ENCODE data around the gene ADIRF. TPM values are rescaled to one million over a fixed set of nuclear protein-coding genes. Genes with fewer than 3 reads are reported as not detected.
"Not testable (repeated sequence)": the region's sequence is repeated elsewhere in the genome, so short reads cannot be mapped to it uniquely, and the experiment has no call there.

ADIRF gene
- total and polyA plus RNA-seq, 5 donors = 69.0 to 215 (median 79.3) TPM

- WGBS = 86% methylated on average over 16 of the region's 16 CpGs
- intact Hi-C loops (cut with DNase I); H3K27me3 ChIP-seq (ENCODE audit: control insufficient read depth, insufficient read depth); H3K27ac ChIP-seq (ENCODE audit: low read length); H3K9me3 ChIP-seq (ENCODE audit: control insufficient read depth, low read length); H3K4me3 ChIP-seq (ENCODE audit: low read length); ATAC-seq; DNase-seq; H3K4me1 ChIP-seq (ENCODE audit: control insufficient read depth, insufficient read depth, low read length): not testable (repeated sequence)
Measured at GRCh38 chr10:86940076-86940475, 28.2 kb upstream of the ADIRF start.

- DNase-seq = peak in 1 of 3 donors; percentile 47
- ATAC-seq = peak in 1 of 2 donors; percentile 4
- no peaks in the 10 kb centered on the region for H3K4me1 ChIP-seq (ENCODE audit: control insufficient read depth, insufficient read depth, low read length)
Measured at GRCh38 chr10:86940677-86941076, 27.6 kb upstream of the ADIRF start.

GRCh38 chr10:86941426-86941825, 26.9 kb upstream of the ADIRF start:
- H3K4me1 ChIP-seq (ENCODE audit: control insufficient read depth, insufficient read depth, low read length) = no peaks in the 10 kb centered on the region
- ATAC-seq = no peak
- no peaks in the 10 kb centered on the region for H3K9me3 ChIP-seq (ENCODE audit: control insufficient read depth, low read length)
- WGBS = 79% methylated on average over 2 of the region's 2 CpGs
- no peak overlapping the region for H3K27ac ChIP-seq (ENCODE audit: low read length)
- no peak for DNase-seq
- no peaks in the 10 kb centered on the region for H3K27me3 ChIP-seq (ENCODE audit: control insufficient read depth, insufficient read depth)
- no peak overlapping the region for H3K4me3 ChIP-seq (ENCODE audit: low read length)
- intact Hi-C loops (cut with DNase I) = no loop called here

More at GRCh38 chr10:86940677-86941076, 27.6 kb upstream of the ADIRF start:
- H3K4me3 ChIP-seq (ENCODE audit: low read length) = no peak overlapping the region
- no peaks in the 10 kb centered on the region for H3K27me3 ChIP-seq (ENCODE audit: control insufficient read depth, insufficient read depth)
- intact Hi-C loops (cut with DNase I) = no loop called here
- no peaks in the 10 kb centered on the region for H3K9me3 ChIP-seq (ENCODE audit: control insufficient read depth, low read length)
- WGBS = 81% methylated on average over 6 of the region's 6 CpGs
- no peak overlapping the region for H3K27ac ChIP-seq (ENCODE audit: low read length)

- Histone ChIP-seq H3K4me1 (ENCODE audit: control insufficient read depth, insufficient read depth, low read length) (no peaks in the 10 kb centered on the region), H3K9me3 (ENCODE audit: control insufficient read depth, low read length) (no peaks in the 10 kb centered on the region), H3K4me3 (ENCODE audit: low read length) (no peak overlapping the region), H3K27ac (ENCODE audit: low read length) (no peak overlapping the region), H3K27me3 (ENCODE audit: control insufficient read depth, insufficient read depth) (no peaks in the 10 kb centered on the region)
- no peak for DNase-seq
- 92% methylated on average over 14 of the region's 14 CpGs for WGBS
- intact Hi-C loops (cut with DNase I) = no loop called here
- ATAC-seq = no peak
Measured at GRCh38 chr10:86941991-86942421, 26.3 kb upstream of the ADIRF start.

GRCh38 chr10:86942441-86943315, 25.6 kb upstream of the ADIRF start:
- 63% methylated on average over 94 of the region's 94 CpGs for WGBS
- no peaks in the 10 kb centered on the region for H3K4me1 ChIP-seq (ENCODE audit: control insufficient read depth, insufficient read depth, low read length)
- no peaks in the 10 kb centered on the region for H3K9me3 ChIP-seq (ENCODE audit: control insufficient read depth, low read length)
- no peak overlapping the region for H3K27ac ChIP-seq (ENCODE audit: low read length)
- no peaks in the 10 kb centered on the region for H3K27me3 ChIP-seq (ENCODE audit: control insufficient read depth, insufficient read depth)
- intact Hi-C loops (cut with DNase I) = no loop called here
- peak; percentile 53 to 79 (median 75) for DNase-seq
- ATAC-seq = no peak
- H3K4me3 ChIP-seq (ENCODE audit: low read length) = no peak overlapping the region

GRCh38 chr10:86943316-86944030, 24.8 kb upstream of the ADIRF start:
- no peaks in the 10 kb centered on the region for H3K9me3 ChIP-seq (ENCODE audit: control insufficient read depth, low read length)
- 91% methylated on average over 30 of the region's 30 CpGs for WGBS
- intact Hi-C loops (cut with DNase I) = no loop called here
- H3K27me3 ChIP-seq (ENCODE audit: control insufficient read depth, insufficient read depth) = no peaks in the 10 kb centered on the region
- DNase-seq = peak in 2 of 3 donors; percentile 50 to 53
- no peaks in the 10 kb centered on the region for H3K4me1 ChIP-seq (ENCODE audit: control insufficient read depth, insufficient read depth, low read length)
- H3K27ac ChIP-seq (ENCODE audit: low read length) = no peak overlapping the region
- H3K4me3 ChIP-seq (ENCODE audit: low read length) = no peak overlapping the region
- no peak for ATAC-seq

- H3K27me3 ChIP-seq (ENCODE audit: control insufficient read depth, insufficient read depth) = no peaks in the 10 kb centered on the region
- H3K4me1 ChIP-seq (ENCODE audit: control insufficient read depth, insufficient read depth, low read length) = no peaks in the 10 kb centered on the region
- ATAC-seq = no peak
- no peak overlapping the region for H3K27ac ChIP-seq (ENCODE audit: low read length)
- no peaks in the 10 kb centered on the region for H3K9me3 ChIP-seq (ENCODE audit: control insufficient read depth, low read length)
- 87% methylated on average over 4 of the region's 4 CpGs for WGBS
- intact Hi-C loops (cut with DNase I) = no loop called here
- H3K4me3 ChIP-seq (ENCODE audit: low read length) = no peak overlapping the region
- DNase-seq = no peak
Measured at GRCh38 chr10:86944031-86944419, 24.3 kb upstream of the ADIRF start.

GRCh38 chr10:86944471-86944870, 23.8 kb upstream of the ADIRF start:
- Histone ChIP-seq H3K9me3 (ENCODE audit: control insufficient read depth, low read length) (no peaks in the 10 kb centered on the region), H3K27ac (ENCODE audit: low read length) (no peak overlapping the region), H3K27me3 (ENCODE audit: control insufficient read depth, insufficient read depth) (no peaks in the 10 kb centered on the region), H3K4me3 (ENCODE audit: low read length) (no peak overlapping the region), H3K4me1 (ENCODE audit: control insufficient read depth, insufficient read depth, low read length) (no peaks in the 10 kb centered on the region)
- intact Hi-C loops (cut with DNase I) = no loop called here
- DNase-seq = no peak
- no peak for ATAC-seq

GRCh38 chr10:86944907-86945306, 23.4 kb upstream of the ADIRF start:
- no peaks in the 10 kb centered on the region for H3K4me1 ChIP-seq (ENCODE audit: control insufficient read depth, insufficient read depth, low read length)
- no peak overlapping the region for H3K4me3 ChIP-seq (ENCODE audit: low read length)
- H3K9me3 ChIP-seq (ENCODE audit: control insufficient read depth, low read length) = no peaks in the 10 kb centered on the region
- DNase-seq (peak in 1 of 3 donors; percentile 40), ATAC-seq (no peak)
- H3K27me3 ChIP-seq (ENCODE audit: control insufficient read depth, insufficient read depth) = no peaks in the 10 kb centered on the region
- intact Hi-C loops (cut with DNase I) = no loop called here
- 86% methylated on average over 3 of the region's 3 CpGs for WGBS
- no peak overlapping the region for H3K27ac ChIP-seq (ENCODE audit: low read length)

GRCh38 chr10:86945361-86946212, 22.7 kb upstream of the ADIRF start:
- no peaks in the 10 kb centered on the region for H3K4me1 ChIP-seq (ENCODE audit: control insufficient read depth, insufficient read depth, low read length)
- DNase-seq (peak; percentile 60 to 85 (median 74)), ATAC-seq (peak; percentile 22 to 29)
- H3K27ac ChIP-seq (ENCODE audit: low read length) = no peak overlapping the region
- no peaks in the 10 kb centered on the region for H3K27me3 ChIP-seq (ENCODE audit: control insufficient read depth, insufficient read depth)
- no peak overlapping the region for H3K4me3 ChIP-seq (ENCODE audit: low read length)
- H3K9me3 ChIP-seq (ENCODE audit: control insufficient read depth, low read length) = no peaks in the 10 kb centered on the region
- intact Hi-C loops (cut with DNase I) = no loop called here
- 56% methylated on average over 18 of the region's 18 CpGs for WGBS

Data from right cardiac atrium (tissue), 5 donors.